ENCODE results near the gene SMYD3.
"Not testable (repeated sequence)": the region's sequence is repeated elsewhere in the genome, so short reads cannot be mapped to it uniquely, and the experiment has no call there.

SMYD3 gene

DNA sequence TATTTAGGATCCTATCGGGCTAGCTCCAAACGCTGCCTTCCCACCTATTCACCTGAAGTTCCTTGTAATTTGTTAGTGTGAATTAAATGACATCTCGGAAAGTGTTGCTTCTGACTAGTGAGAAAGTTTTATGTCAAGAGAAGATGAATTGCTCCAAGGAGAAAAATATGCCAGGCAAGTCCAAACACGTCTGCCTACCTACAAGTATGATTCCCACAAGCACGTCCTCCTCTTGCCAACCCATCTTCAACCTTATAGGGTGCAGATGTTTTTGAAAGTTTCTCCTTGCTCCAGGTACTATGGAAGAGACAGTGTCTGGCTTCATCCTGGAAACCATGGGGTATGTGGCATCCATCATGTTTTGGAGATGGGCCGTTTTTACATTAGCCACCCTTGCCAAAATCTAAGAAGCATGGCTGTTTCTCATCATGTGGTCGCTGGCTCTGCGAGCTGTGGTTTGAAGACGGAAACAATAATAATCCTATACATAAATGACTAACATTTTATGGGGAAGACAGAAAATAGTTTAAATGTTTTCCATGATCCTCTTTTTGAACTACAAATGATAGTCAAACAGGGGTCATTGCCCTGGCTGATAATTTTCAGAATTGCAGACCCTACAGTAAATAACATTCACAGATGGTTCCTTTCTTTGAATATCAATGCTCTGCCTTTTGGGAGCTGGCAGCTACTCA is 505.8 kb downstream of the SMYD3 start:
- no peak for DNase-seq

DNA sequence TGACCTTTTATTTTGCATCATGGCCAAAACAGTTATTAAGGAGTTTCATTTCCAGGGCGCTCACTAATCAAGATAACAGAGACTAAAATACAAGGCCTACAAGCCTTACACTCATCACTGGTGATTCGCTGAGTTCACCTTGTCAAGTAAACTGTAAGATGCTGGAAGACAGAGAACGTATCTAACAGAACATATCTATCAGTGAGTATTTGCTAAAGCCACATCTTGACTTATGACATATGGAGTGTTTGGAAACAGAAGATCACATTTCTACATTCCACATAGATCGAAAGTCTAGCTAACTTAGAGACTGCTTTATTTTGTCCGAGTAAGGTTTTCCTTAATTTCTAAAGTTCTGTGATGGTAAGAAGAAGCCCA is 506.5 kb downstream of the SMYD3 start:
- no peak for DNase-seq

DNA sequence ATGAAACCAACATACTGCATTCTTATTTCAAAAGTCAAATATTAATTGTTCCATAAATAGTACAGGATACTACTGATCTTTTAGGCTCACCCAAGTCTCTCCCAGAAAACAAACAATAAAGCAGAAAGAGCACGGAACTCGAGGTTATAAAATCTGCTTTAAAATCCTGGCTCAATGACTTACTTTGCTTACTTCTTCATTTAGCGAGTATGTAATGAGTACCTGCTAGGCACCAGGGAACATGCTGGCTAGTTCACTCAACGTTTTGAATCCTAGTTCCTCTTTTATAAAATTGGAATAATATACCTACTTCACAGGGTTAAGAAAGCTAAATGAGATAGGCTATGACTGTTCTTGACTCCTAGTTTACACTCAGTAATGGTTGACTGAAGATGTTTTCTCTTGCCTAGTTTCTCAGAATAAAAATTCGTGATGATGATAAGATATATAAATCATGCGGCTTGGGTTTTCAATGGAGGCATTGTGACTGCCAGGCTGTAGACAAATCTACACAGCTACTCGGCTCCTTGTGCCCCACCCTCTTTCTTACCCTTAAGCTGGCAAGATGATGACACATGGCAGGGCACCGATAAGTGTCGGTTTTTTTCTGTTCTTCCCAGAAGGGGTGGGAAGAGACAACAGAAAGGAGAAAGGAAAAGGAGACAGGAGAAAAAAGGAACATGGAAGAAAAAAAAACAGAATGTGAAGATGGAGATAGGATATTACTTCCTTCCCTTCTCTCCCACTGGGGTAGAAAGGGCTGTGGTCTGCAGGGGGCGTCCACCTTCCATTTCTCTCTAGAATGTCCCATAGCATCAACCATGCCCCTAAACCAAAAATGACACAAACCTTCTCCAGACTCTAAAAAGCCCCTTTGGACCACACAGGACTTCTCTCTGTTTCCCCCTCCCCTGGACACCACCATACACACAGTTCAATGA is 507.1 kb downstream of the SMYD3 start:
- DNase-seq, result no peak

DNA sequence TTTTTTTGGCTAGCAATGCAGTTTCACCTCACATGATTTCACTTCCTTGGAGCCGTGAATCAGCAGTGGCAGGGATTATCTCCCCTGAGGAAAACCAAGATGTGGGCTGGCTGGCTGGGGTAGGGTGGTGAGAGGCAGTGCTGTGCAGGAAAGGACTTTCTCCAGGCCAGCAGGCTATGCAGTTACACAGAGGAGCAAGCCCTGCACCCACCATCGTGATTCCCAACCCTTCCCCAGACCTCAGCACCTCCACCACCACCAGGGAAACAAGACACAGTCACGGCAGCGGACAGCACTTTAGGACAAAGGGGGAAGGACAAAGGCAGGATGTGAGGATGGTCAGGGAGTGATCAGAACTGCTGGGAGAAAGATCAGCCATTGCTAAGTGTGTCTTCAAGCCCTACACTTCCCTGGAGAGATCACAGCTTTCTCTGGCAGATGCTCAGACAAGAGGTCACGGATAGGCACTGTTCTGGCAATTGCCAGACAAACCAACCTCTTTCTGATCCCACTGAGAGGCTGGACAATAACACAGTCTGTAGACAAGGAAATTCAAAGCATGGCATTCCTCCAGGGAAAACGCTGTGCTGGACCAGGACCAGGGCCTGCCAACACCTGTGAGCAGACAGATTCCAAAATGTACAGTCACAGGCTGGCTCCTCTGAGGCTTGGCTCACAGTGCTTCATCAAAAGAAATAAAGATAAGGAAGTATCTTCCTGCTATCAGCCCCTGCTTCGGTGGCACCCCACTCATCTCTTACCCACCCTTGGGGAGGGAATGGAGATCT is 509.4 kb downstream of the SMYD3 start:
- no peak for DNase-seq

DNA sequence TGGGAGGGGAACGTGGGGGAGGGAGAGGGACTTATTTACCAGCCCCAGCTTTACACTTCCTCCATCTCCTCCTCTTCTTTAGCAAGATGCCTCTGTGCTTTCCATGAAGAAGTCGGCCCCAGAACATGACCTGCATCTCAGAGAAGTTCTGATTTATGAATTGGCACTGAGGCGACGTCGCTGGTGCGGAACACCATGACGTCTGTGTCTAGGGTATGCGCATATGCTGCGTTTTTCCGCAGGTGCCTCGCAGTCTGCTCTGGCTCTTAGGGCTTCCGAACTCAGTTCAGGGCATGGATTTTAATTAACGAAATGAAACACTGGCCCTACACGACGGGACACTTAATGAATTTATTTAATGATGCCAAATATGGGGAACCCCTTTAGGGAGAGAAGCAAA is 510.3 kb downstream of the SMYD3 start:
- DNase-seq, result no peak

DNA sequence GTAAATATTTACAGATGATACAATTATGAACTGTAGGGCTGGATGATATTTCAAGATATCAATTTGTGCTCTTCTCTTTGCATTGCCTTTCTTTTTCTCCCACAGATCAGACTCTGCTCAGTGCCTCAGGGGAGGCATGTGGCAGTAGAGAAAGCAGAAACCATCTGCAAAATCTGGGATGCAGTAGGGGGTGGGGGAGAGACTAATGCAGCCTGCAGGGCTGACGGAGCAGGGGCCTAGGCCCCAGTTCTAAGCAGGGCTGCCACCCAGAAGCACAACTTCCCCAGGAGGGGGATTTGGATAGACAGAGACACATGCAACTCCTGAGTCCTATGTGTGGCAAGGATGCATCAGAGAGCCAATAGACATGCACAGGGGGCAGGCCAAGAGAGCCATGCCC is 511.6 kb downstream of the SMYD3 start:
- no peak for DNase-seq

DNA sequence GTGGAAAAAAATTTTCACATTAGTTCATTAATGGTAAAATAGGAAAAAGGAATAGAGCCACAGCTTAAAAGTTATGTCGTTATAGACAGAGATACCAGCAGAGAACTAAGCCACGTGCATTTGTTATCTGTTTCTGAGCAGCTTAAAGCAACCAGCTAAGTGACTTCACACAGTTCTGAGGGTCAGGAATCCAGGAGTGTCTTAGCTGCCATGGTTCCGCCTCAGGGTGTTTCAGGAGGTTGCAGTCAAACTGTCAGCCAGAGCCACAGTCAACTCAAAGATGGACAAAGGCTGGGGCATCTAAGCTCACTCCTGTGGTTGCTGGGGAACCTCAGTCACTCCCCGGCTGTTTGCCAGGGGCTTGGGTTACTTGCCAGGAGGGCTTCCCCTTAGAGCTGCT is 515.8 kb downstream of the SMYD3 start:
- DNase-seq, result no peak

DNA sequence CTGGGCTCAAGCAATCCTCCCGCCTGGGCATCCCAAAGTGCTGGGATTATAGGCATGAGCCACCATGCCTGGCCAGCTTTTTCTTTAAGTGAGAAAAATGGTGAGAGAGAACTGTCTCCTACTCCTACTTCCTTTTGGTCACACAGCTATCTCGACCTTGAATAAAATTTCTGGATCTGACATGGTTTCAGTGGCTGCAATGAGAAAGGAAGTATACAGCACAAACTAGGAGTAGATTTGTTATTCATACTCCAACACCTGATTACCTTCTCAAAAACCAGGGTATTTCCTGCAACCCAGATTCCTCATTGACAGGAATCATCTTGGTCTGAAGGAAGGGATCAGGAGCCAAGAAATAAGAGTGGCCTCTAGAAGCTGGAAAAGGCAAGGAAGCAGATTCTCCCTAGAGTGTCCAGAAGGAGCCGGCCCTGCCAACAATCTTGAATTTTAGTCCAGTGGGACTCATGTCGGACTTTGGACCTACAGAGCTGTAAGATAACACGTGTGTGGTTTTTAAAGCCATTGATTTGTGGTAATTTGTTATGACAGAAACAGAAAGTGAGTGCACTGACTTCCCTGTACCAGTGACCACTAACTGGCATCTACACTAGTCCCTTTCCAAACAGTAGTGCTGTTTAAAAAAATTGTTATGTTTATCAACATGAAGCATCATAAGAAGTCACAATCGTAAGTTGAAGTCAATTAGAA is 516.6 kb downstream of the SMYD3 start:
- no peak for DNase-seq

DNA sequence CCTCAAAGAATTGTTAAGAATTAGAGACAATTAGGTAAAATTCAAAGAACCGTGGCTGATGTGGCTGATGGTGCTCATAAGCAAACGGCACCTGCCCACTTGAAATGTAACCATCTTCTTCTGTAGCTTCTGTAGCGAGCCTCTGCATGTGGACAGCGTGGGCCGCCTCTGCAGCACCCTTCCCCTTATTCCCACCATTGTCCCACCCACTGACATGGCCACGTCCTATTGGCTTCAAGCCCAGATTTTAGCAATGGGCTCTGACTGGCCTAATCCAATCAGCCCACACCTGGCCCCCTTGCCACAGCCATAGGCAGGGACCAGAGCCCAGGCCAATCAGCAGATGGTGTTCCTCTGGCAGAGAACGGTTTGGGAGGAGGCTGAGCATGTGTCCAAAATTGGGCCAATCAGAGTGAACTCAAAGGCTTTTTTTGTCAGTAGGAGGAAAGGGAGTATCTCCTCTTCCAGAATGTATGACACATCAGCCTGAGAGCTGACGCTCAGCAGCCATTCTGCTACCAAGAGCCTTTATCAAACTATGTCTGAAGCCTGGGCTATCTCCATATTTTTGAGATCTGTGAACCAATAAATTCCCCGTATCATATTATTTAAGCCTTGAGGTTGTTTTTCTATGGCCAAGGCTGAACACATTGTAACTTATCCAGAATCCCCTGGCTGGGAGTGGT is 518.5 kb downstream of the SMYD3 start:
- DNase-seq, result no peak

DNA sequence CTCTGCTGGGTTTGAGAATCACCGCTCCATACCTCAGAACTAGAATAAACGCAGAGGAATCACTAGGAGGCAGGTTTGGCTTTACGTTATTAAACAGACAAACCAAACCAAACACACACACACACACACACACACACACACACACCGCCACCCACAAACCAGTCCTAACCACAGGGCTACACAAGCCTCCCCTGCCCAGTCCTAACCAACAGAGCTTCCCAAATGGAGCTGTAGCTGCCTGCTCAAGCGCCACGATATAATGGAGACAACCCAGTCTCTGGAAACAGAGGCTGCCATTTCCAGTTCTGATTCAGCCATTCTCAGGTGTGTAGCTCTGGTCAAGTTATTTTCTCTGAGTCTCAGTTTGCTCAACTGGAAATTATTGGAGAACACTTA is 519.1 kb downstream of the SMYD3 start:
- no peak for DNase-seq

DNA sequence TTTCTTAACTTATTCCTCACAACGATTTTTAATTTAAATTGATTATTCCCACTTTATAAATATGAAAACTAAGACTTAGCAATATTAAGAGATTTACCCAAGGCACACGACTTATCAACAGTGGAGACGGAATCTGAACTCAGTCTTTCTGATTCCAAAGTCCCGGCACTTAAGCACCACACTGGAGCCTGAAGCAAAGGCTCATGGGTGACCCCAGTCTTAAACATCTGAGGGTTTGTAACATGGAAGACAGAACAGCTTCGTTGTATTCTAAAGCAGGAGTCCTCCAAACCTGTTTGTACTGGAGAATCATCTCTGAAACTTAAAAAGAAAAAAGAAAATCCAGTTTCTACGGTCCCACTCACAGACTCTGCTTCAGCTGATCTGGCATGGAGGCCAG is 519.5 kb downstream of the SMYD3 start:
- DNase-seq, result no peak

DNA sequence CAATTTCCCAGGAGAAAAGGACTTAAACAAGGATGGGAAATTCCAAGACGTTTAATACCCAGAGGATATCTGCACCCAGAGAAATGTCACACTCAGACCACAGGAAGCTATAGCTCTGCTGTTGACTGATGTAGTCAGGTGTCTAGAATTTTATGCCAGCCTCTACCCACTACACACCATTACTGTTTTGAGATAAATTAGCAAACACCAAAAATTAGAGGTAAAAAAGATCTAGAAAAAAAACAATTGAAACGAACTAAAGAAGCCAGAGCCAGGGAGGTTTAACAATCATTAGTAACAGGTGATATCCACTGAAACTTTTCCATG is 519.9 kb downstream of the SMYD3 start:
- DNase-seq, result no peak

DNA sequence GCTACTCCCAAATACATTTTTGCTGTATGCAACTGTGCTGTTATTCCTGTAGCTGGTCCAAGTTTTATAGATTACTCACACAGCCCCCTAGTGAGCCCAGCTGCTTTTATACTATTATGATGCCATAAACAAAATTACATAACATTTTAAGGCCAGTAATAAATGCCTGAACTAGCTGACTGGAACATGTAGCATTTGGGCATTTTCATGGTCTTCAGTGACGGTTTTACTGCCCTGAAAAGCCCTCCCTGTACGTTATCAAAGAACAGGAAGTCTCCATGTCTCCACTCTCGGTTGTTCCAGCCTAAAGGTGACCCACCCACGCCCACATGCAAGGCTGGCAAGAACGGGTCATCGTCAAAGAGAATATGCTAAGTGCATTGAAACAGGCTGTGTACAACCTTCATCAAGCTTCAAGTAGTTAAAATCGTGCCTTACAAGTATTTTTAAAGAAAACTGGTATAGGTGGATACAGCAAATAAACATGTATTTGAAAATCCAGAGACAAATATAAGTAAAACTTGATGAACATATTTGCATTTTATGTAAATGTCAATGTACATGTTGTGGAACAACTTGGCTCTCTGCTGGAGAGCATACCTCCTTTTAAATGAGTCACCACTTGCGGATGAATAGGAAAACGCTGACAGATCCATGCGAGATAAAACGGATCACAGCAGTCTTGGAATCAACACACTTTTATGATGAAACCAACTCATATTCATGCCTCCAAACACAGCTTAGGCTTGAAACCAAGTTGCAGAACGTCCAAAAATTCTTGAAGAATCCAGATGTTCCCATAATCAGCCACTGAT is 520.5 kb downstream of the SMYD3 start:
- DNase-seq, result no peak

DNA sequence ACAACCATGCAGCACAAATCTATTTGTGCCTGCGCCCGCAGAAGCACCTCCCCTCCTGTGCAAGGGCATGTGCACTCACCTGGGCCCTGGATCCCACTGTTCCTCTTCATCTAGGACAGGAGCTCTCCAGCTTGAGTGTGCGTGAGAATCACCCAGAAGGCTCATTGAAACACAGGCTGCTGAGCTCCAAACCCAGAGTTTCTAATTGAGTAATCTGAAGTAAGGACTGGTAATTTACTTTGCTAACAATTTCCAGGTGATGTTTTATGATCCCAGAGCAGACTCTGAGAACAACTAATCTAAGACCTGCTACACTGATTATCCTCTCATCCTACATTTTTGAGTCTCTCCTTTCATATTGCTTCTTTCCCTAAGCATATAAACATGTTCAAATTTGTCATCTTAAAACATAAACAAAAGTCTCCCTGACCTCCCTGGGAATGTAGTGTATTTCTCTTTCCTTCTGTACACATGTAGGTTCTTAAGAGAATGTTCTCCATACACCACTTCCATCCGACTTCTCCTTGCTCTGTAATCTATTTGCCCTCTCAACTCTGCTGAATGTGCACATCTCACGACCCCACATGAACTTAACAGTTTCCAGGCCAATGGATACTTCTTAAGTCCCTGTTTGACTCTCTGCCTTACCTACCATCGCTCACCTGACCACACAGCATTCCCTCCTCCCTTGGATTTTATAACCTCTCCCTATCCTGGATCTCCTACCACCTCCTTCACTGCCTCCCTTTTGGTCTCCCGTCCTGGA is 522.5 kb downstream of the SMYD3 start:
- DNase-seq, result no peak

DNA sequence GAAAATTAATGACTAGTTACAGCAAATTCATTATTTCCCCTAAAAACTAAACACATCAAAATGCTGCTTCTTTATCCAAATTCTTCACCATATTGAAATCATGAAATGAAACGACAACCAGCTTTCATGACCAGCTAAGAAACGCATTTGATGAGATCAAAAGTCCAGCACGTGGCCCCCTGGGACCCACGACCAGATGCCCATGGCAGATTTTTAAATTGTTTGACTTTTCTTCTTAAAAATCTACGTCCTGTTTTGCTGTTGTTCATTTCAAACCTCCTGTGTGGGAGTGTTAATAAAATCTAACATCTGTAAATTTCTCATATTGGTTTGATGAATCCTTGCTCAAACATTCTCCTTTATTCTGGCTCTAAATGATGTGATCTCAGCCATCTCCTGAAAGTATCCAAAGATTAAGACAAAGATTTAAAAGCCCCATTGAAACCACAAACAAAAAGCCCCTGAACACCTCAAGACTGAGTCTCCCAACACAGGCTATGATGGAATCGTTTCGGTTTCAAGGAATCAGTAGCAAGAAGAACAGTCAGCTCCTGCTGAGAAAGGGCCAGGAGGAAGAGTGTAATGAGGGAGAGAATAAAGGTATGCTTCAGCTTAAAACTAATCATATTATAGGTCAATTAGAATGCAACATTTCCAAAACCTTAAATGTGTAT is 523.6 kb downstream of the SMYD3 start:
- no peak for DNase-seq

DNA sequence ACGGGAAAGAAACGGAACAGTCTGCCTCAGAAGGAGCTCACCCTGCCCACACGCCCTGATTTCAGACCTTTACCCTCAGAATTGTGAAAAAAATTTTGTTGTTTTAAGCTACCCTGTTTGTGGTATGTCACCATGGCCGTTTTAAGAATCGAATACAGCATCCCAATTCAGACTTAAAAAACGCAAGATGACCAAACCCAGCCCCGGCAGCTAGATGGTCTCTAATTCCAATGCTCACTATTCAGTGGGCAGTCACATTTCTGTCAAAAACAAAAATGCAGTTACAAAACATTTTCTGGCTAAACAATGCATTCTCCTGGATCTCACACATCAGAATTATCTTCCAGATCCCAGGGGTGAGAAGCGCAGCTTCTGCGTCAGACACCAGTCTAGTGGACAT is 527.5 kb downstream of the SMYD3 start:
- DNase-seq, result no peak

DNA sequence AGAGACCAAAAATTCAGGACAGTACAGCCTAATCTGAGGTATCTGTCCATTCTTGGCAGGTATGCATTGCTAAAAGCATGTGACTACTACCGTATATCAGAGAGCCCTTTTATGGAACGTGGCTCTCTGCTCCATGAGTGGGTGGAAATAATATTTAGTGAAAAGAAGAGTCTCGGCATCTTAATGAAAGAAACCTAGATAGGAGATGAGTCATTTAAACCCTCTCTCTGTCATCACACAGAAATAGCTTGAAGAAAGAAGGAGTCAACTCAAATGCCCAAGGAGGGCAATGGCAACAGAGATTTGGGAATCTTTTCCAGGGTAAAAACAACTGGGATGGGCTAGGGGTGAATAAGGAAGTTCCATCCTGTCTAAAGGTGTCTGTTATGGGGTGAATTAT is 528.2 kb downstream of the SMYD3 start:
- DNase-seq, result no peak

DNA sequence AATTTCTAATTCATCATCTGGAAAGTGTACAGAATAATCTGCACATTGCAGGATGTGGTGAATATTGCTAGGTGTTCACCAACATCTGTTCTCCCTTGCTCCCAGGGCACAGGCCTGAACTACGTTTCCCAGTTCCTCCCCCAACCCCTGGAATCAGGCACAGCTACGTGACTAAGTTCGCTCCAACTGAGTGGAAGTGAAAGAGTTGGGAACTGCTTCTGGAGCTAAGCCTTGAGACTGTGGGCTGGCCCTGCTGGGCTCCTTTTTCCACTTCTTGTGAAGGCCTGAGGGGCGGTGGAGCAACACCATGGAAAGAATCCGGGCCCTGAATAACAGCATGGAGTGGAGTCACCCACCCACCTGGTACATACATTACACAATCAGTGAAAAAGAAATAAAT is 534.6 kb downstream of the SMYD3 start:
- DNase-seq, result no peak

DNA sequence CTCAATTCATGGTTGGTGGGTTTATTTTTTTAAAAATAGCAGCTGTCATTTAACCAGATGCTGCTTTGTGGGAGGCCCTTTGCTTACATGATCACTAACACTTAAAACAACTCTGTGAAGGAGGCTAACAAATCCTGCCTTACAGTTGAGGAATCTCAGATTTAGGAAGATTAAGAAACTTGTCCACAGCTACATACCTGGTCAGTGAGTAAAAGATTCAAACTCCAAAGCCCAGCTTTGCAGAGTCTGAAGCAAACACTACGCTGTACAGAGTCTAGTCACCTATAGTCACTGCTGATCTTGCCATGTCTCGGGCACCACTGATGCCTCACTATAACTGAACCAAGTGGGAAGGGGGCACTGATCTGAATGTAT is 535.4 kb downstream of the SMYD3 start:
- DNase-seq, result no peak

DNA sequence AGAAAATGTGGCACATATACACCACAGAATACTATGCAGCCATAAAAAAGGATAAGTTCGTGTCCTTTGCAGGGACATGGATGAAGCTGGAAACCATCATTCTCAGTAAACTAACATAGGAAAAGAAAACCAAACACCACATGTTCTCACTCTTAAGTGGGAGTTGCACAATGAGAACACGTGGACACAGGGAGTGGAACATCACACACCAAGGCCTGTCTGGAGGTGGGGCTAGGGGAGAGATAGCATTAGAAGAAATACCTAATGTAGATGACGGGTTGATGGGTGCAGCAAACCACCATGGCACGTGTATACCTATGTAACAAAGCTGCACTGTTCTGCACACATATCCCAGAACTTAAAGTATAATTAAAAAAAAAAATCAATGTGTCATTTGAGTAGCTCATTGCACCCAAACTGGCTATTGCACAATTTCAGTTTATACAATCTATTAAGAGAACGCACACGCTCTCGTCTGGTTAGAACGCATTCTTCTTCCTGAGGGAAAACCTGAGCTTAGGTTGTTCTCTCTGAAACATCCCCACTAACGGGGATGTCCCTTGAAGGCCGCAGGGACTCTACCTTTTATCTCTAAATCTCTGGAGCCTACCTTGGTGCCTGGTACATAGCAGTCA is 535.9 kb downstream of the SMYD3 start:
- not testable (repeated sequence) for DNase-seq

All from stimulated activated CD4-positive, alpha-beta T cell treated with anti-CD3 and anti-CD28 coated beads, Interleukin-4, amount 100 ng/mL, for 4 hours (primary cell).